Measurements from ENCODE around the gene ARID1B.

DNA sequence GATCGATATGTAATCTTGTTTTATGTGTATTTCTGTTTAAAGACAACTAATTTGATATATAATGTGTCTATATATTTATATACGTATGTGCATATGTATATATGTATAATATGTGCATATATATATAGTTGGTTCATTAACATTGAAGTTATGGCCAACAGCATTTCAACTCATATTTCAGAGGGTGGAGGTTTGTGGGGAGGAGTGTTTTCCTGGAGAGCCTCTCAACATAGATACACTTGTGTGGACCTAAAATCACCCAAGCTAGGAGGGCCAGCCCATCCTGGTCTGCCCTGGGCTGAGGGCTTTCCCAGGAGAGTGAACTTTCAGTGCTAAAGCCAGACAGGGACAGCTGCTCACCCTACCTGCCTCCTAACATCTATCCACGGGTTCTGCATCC, 477.4 kb downstream of the ARID1B start:
- TF ChIP-seq POLR2A (IDR thresholded peaks at IDR 0.05), result no peak
- TF ChIP-seq CTCF (IDR thresholded peaks at IDR 0.05), result no peak
- no peak for TF ChIP-seq POLR2AphosphoS5 (IDR thresholded peaks at IDR 0.05)
